Caco-2 (cell line): ENCODE data around the gene FBXO2. TPM values are rescaled to one million over a fixed set of nuclear protein-coding genes. Genes with fewer than 3 reads are reported as not detected.

Experiments used
- BruUV-seq: library from RNA; stranded (reverse); fragments of 400-500 nt; replicated peaks from 2 replicates; lab custom pipeline; 2021; lab: Mats Ljungman, UMichigan
- CTCF ChIA-PET: fragments of 300-600 bp; sonication (Branson Sonifier 250); formaldehyde crosslinking; loops from one replicate; lab custom pipeline; 2022; ENCODE audit warnings: antibody characterized with exemption; lab: Charles Lee
- POLR2A ChIA-PET: fragments of 300-600 bp; sonication (Branson Sonifier 250); formaldehyde crosslinking; loops from one replicate; lab custom pipeline; 2022; ENCODE audit warnings: antibody characterized with exemption; lab: Charles Lee
- DNase-seq, 2 experiments: peaks; one replicate each; pipeline versions ENCODE4 v3.0.0 to v3.0.0-alpha.2; 2020 to 2022
- H3K27me3 ChIP-seq: replicated peaks from 2 replicates; pipeline ENCODE4 v1.6.0; 2011; ENCODE audit warnings: low read length; ENCODE audit not compliant: control insufficient read depth, insufficient read depth
- H3K36me3 ChIP-seq: 2 replicates; pipeline ENCODE4 v1.5.1; 2011; ENCODE audit warnings: low read length; ENCODE audit not compliant: control insufficient read depth, insufficient read depth
- H3K4me1 ChIP-seq: fragments of 250-450 bp; sonication (Bioruptor Pico); 2 replicates; pipeline ENCODE4 v1.5.1; 2020; ENCODE audit warnings: mild to moderate bottlenecking
- H3K4me3 ChIP-seq: 2 replicates; pipeline ENCODE4 v1.5.1; 2011; ENCODE audit warnings: low read depth, mild to moderate bottlenecking, control low read depth, low read length
- H3K9me3 ChIP-seq: fragments of 250-450 bp; sonication (Bioruptor Pico); 2 replicates; pipeline ENCODE4 v1.5.1; 2020; ENCODE audit warnings: mild to moderate bottlenecking, moderate library complexity
- H3K27ac Mint-ChIP-seq: one replicate; pipeline ENCODE4 v1.8.0; 2022; ENCODE audit warnings: mixed read lengths; ENCODE audit not compliant: unreplicated experiment
- H3K27me3 Mint-ChIP-seq: one replicate; pipeline ENCODE4 v1.8.0; 2022; ENCODE audit warnings: mixed read lengths; ENCODE audit not compliant: insufficient read depth, unreplicated experiment
- H3K36me3 Mint-ChIP-seq: one replicate; pipeline ENCODE4 v1.8.0; 2022; ENCODE audit warnings: mild to moderate bottlenecking, mixed read lengths; ENCODE audit not compliant: insufficient read depth, unreplicated experiment
- H3K4me1 Mint-ChIP-seq: one replicate; pipeline ENCODE4 v1.8.0; 2022; ENCODE audit warnings: low read depth, mixed read lengths; ENCODE audit not compliant: unreplicated experiment
- H3K4me3 Mint-ChIP-seq: one replicate; pipeline ENCODE4 v1.8.0; 2022; ENCODE audit warnings: mild to moderate bottlenecking, moderate library complexity, mixed read lengths; ENCODE audit not compliant: unreplicated experiment
- H3K9me3 Mint-ChIP-seq: one replicate; pipeline ENCODE4 v1.8.0; 2022; ENCODE audit warnings: mixed read lengths; ENCODE audit not compliant: unreplicated experiment
- CTCF ChIP-seq, 2 experiments: fragments of 200-600 bp in 1 of 2; IDR thresholded peaks; 1 replicate in 1 of 2; 2 replicates in 1 of 2; pipeline versions ENCODE4 v1.5.1 to v1.8.0; 2011 to 2022; ENCODE audit warnings: antibody characterized with exemption in 1 of 2, control low read depth in 1 of 2, inconsistent platforms in 1 of 2, low read depth in 1 of 2, low read length in 1 of 2, mild to moderate bottlenecking in 1 of 2, moderate library complexity in 1 of 2; ENCODE audit not compliant: insufficient read depth in 1 of 2, severe bottlenecking in 1 of 2, unreplicated experiment in 1 of 2
- intact Hi-C: fragments of 100-400 bp; cut with micrococcal nuclease; formaldehyde crosslinking; loops from one replicate; pipeline ENCODE4 v1.10.0; 2022; ENCODE audit not compliant: unreplicated experiment
- total RNA-seq: library from RNA; stranded (reverse); gene quantifications from 2 replicates; pipeline ENCODE4 v1.2.3, GENCODE V29; 2022

The FBXO2 gene
- total RNA-seq, 1 experiment from 2014 or later = 78.5 TPM

DNA sequence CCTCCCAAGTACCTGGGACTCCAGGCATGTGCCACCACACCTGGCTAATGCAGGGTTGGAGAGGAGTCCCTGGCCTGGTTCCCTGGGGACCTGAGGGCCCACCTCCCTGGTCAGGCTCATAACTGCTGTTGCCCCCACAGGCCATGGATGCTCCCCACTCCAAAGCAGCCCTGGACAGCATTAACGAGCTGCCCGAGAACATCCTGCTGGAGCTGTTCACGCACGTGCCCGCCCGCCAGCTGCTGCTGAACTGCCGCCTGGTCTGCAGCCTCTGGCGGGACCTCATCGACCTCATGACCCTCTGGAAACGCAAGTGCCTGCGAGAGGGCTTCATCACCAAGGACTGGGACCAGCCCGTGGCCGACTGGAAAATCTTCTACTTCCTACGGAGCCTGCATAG, 14.3 kb upstream of the FBXO2 start:
- Histone ChIP-seq H3K9me3 (no peaks in the 10 kb centered on the region), H3K4me1 (peaks cover 22% of the 10 kb centered on the region), H3K27me3 (no peaks in the 10 kb centered on the region), H3K36me3 (no peaks in the 10 kb centered on the region), H3K4me3 (no peak overlapping the region)
- TF ChIP-seq CTCF (IDR thresholded peaks at IDR 0.05; ENCODE audit: insufficient read depth in 1 of 2, low read depth in 1 of 2, low read length in 1 of 2, severe bottlenecking in 1 of 2, unreplicated experiment in 1 of 2) = no peak
- intact Hi-C loops = no loop called here
- POLR2A ChIA-PET = no interaction called here
- H3K4me1 Mint-ChIP-seq = no peaks in the 10 kb centered on the region
- H3K36me3 Mint-ChIP-seq = no peaks in the 10 kb centered on the region
- no peak for DNase-seq
- no peak overlapping the region for H3K27ac Mint-ChIP-seq
- BruUV-seq = no TSS peak
- no peaks in the 10 kb centered on the region for H3K27me3 Mint-ChIP-seq
- CTCF ChIA-PET = no interaction called here
- H3K4me3 Mint-ChIP-seq = no peak overlapping the region
- H3K9me3 Mint-ChIP-seq = no peaks in the 10 kb centered on the region

GRCh38 chr1:11664336-11665065, 10.3 kb upstream of the FBXO2 start:
- Mint-ChIP-seq H3K36me3 (no peaks in the 10 kb centered on the region), H3K27me3 (no peaks in the 10 kb centered on the region), H3K4me1 (no peaks in the 10 kb centered on the region), H3K9me3 (no peaks in the 10 kb centered on the region), H3K27ac (no peak overlapping the region), H3K4me3 (peak overlapping the region; percentile 64)
- DNase-seq = peak in 1 of 2 experiments; percentile 50
- no peaks in the 10 kb centered on the region for H3K27me3 ChIP-seq
- H3K36me3 ChIP-seq = no peaks in the 10 kb centered on the region; the same call in 1 of the 2 replicates
- POLR2A ChIA-PET = interaction anchor here (0.6 to 1.1 kb wide), 2 partner anchors 12 to 117 kb away, joined by 3 to 4 read pairs; no protein-coding TSS in a partner anchor
- no peaks in the 10 kb centered on the region for H3K9me3 ChIP-seq
- CTCF ChIA-PET = interaction anchor here (0.6 to 1.9 kb wide), 15 partner anchors 11 to 611 kb away, joined by 3 to 17 read pairs (median 5); partner anchors contain the start of genes AGTRAP, FBXO2 and UBIAD1
- TF ChIP-seq CTCF (IDR thresholded peaks at IDR 0.05; ENCODE audit: insufficient read depth in 1 of 2, low read depth in 1 of 2, low read length in 1 of 2, severe bottlenecking in 1 of 2, unreplicated experiment in 1 of 2) = no peak
- TSS peak; percentile 15 for BruUV-seq
- intact Hi-C loops = loop anchor here (2.0 kb wide), 1 partner anchor 26 kb away; the partner anchor contains the start of gene DRAXIN
- H3K4me3 ChIP-seq = peak overlapping the region; percentile 55
- 0 out of 2 replicates have a peak, but pooled peaks cover 4% of the 10 kb centered on the region for H3K4me1 ChIP-seq

DNA sequence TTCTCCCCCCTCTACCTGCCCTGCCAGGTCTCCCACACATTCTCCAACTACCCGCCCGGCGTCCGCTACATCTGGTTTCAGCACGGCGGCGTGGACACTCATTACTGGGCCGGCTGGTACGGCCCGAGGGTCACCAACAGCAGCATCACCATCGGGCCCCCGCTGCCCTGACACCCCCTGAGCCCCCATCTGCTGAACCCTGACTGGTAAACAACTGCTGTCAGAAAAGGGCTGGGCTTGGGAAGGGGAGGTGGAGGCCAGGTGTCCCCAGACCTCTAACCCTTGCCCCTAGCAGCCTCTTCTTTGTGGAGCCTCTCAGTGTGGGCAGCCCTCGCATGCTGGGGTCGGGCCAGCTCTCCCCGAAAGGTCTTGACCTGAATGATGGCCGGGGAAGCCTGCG, 6.9 kb upstream of the FBXO2 start:
- no peaks in the 10 kb centered on the region for H3K36me3 Mint-ChIP-seq
- no peak overlapping the region for H3K27ac Mint-ChIP-seq
- no peak for DNase-seq
- Histone ChIP-seq H3K27me3 (no peaks in the 10 kb centered on the region), H3K4me3 (no peak overlapping the region), H3K9me3 (no peaks in the 10 kb centered on the region), H3K36me3 (peaks cover 2% of the 10 kb centered on the region; the same call in 1 of the 2 replicates), H3K4me1 (0 out of 2 replicates have a peak, but pooled peaks cover 4% of the 10 kb centered on the region)
- H3K9me3 Mint-ChIP-seq = no peaks in the 10 kb centered on the region
- POLR2A ChIA-PET = no interaction called here
- intact Hi-C loops = no loop called here
- no peaks in the 10 kb centered on the region for H3K4me1 Mint-ChIP-seq
- no TSS peak for BruUV-seq
- TF ChIP-seq CTCF (IDR thresholded peaks at IDR 0.05; ENCODE audit: insufficient read depth in 1 of 2, low read depth in 1 of 2, low read length in 1 of 2, severe bottlenecking in 1 of 2, unreplicated experiment in 1 of 2) = no peak
- CTCF ChIA-PET = no interaction called here
- H3K27me3 Mint-ChIP-seq = no peaks in the 10 kb centered on the region
- no peak overlapping the region for H3K4me3 Mint-ChIP-seq
